SK-MEL-5 (cell line): Measurements from ENCODE around the gene DNASE1L2. TPM values are rescaled to one million over a fixed set of nuclear protein-coding genes. Genes with fewer than 3 reads are reported as not detected.

Experiments
- DNase-seq: peaks from one replicate; pipeline ENCODE4 v3.0.0-alpha.2; 2016; ENCODE audit warnings: low read depth, low spot score
- in situ Hi-C: cut with HindIII; loops from 2 replicates; pipeline ENCODE4 v1.10.0; 2016; ENCODE audit warnings: low sequenced_read_pairs, high pct_unique_total_duplicates, low pct_unique_long_range_greater_than_20kb
- total RNA-seq: library from RNA; depleted of rRNA; stranded (reverse); fragments of >200 nt; shearing (Covaris generic); gene quantifications from 2 replicates; pipeline ENCODE4 v1.2.3, GENCODE V29; 2014

The DNASE1L2 gene
- total RNA-seq, 1 experiment from 2014 or later = 1.0 TPM

DNA sequence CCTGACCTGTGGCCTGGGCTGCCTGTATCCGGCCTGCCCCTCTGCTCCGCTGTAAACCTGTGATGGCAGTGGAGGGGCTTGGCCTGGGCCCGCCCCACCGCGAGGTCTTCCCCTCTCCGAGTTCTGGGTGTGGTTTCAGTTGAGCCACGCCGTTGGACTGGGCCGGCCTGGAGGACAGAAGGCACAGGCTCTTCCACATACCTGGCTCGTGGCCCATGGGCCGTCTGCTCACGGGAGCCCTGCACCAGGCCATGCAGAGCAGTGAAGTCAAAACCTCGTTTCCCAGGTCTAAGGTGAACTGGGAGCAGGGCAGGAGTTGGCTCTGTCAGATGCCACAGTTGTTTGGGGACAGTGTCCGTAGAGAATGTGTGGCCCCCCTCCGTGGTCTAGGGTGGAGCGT, 37.2 kb downstream of the DNASE1L2 start:
- in situ Hi-C loops = no loop called here
- no peak for DNase-seq

- in situ Hi-C loops = no loop called here
- DNase-seq = no peak
Observed at GRCh38 chr16:2273931-2274330, 37.7 kb downstream of the DNASE1L2 start.

GRCh38 chr16:2275476-2276367, 39.5 kb downstream of the DNASE1L2 start:
- DNase-seq = no peak
- in situ Hi-C loops = no loop called here

GRCh38 chr16:2276368-2277195, 40.3 kb downstream of the DNASE1L2 start:
- in situ Hi-C loops = no loop called here
- DNase-seq = no peak

DNA sequence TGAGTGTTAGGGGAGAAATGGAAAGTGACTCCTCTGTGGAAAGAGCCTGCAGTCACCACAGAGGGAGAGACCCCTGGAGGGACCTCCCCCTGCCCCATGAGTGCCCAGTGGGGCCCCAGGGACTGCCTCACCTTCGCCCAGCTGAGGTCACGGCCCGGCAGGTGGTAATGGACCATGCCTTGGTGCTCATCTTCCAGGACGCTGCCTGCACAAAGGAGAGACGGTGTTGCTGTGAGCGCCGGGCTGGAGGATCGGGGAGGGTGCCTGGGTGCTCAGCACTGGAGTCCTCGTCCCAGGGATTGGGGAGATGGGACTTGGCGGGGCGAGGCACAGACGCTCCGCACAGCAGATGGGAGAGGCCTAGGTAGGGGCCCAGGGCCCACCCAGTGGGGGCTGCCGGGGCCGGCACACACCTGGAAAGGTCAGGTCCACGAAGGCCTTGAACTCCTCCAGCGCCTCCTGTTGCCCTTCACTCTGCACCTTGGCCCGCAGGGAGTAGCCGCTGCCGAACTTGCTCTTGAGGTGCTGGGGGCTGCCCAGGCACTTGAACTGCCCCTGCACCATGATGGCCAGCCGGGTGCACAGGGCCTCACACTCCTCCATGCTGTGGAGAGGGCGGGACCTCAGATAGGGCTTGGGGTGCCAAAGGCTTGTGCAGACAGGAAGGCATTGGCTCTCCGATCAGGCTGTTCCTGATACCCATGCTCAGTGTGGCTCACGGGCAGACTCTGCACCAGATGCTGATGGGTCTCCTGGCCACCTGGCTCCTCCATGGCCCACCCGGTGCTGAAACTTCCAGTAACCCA, 41.4 kb downstream of the DNASE1L2 start:
- DNase-seq = no peak
- in situ Hi-C loops = no loop called here

DNA sequence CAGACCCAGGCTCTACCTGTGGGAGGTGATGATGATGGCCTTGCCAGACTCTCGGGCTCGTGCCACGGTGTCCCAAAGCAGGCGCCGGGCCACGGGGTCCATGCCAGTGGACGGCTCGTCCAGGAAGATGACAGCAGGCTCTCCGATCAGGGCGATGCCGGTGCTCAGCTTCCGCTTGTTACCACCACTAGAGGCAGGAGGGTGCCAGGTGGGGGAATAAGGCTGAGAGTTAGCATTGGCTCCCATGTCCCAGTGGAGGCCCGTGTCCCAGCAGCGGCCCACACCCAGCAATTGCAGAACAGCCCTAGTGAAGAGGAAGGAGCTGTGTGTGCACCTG, 42.0 kb downstream of the DNASE1L2 start:
- in situ Hi-C loops = no loop called here
- DNase-seq = no peak

- no peak for DNase-seq
- in situ Hi-C loops = no loop called here
Observed at GRCh38 chr16:2278956-2279800, 42.9 kb downstream of the DNASE1L2 start.

DNA sequence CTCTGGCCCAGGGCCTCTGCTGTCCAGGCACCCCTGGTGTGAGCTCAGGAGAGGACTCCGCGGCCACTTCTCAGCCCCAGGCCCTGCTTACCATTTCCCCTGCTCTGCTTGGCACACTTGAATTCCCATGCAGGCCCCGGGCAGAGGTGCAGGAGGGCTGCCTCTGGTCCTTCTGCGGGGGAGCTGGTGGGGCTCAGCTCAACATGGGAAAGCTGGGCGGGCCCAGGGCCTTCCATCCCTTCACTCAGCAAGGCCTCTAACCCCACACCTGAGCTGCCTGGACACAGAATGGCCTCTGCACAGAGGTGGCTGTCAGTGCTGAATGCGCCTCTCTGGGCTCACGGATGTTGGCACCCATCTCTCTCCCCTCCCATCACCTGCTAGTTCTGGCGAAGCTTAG, 44.2 kb downstream of the DNASE1L2 start:
- no peak for DNase-seq
- in situ Hi-C loops = no loop called here

- no peak for DNase-seq
- in situ Hi-C loops = no loop called here
Observed at GRCh38 chr16:2280981-2281542, 44.8 kb downstream of the DNASE1L2 start.

- DNase-seq = no peak
- in situ Hi-C loops = no loop called here
Observed at GRCh38 chr16:2282262-2282661, 46.0 kb downstream of the DNASE1L2 start.

DNA sequence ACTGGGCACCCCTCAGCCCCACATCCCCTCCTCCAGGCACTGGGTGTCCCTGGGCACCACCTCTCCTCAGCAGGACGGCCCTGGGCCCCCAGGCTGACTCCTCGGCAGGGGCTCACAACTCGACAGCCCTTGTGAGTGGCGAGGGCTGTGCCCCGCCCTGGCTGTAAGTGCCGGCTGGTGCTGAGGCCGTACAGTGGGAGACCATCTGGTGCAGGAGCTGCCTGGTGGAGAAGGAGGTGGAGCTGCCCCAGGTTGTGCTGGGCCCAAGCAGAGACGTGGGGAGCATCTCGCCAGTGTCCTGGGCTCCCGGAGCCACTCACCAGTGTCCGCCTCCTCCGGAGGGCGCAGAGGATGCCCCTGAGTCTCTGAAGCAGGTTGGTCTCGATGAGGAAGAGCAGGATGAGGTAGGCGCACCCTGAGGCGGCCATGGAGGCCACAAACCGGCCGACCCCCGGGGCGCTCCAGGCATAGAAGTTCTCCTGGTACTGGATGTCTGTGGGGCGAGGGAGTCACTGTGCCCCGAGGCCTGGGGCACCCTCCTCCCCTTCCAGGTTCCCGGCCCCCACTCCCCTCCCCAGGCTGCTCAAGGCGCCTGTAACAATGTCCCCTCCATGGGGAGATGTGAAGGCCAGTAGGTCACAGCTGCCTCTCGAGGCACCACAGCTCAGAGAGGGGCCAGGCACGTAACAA, 46.8 kb downstream of the DNASE1L2 start:
- in situ Hi-C loops = no loop called here
- DNase-seq = no peak

GRCh38 chr16:2284001-2284770, 47.9 kb downstream of the DNASE1L2 start:
- in situ Hi-C loops = no loop called here
- no peak for DNase-seq

GRCh38 chr16:2284797-2285576, 48.7 kb downstream of the DNASE1L2 start:
- in situ Hi-C loops = no loop called here
- DNase-seq = no peak

GRCh38 chr16:2285731-2286191, 49.5 kb downstream of the DNASE1L2 start:
- in situ Hi-C loops = no loop called here
- no peak for DNase-seq

- in situ Hi-C loops = no loop called here
Observed at GRCh38 chr16:2286550-2286949, 50.3 kb downstream of the DNASE1L2 start.

More at GRCh38 chr16:2286550-2286949, 50.3 kb downstream of the DNASE1L2 start:
- no peak for DNase-seq
